PC-9 (cell line): ENCODE results near the gene MS4A6A. TPM values are rescaled to one million over a fixed set of nuclear protein-coding genes. Genes with fewer than 3 reads are reported as not detected.

Source experiments
- BruUV-seq: library from RNA; stranded (reverse); fragments of 400-500 nt; replicated peaks from 2 replicates; lab custom pipeline; 2021; lab: Mats Ljungman, UMichigan
- CTCF ChIA-PET: fragments of 300-600 bp; sonication (Branson Sonifier 250); formaldehyde crosslinking; loops from one replicate; lab custom pipeline; 2022; ENCODE audit warnings: antibody characterized with exemption; lab: Charles Lee
- POLR2A ChIA-PET: fragments of 300-600 bp; sonication (Branson Sonifier 250); formaldehyde crosslinking; loops from one replicate; lab custom pipeline; 2022; ENCODE audit warnings: antibody characterized with exemption; ENCODE audit not compliant: unreplicated experiment; lab: Charles Lee
- DNase-seq, 2 experiments: peaks; one replicate each; pipeline versions ENCODE4 v3.0.0 to v3.0.0-alpha.2; 2015 to 2022; ENCODE audit warnings: mixed read lengths in 1 of 2
- H2AFZ ChIP-seq: fragments of 200-600 bp; sonication (generic); 2 replicates; pipeline ENCODE4 v1.8.1; 2017; ENCODE audit warnings: antibody characterized with exemption
- H3F3A ChIP-seq: fragments of 200-600 bp; sonication (generic); 2 replicates; pipeline ENCODE4 v1.8.1; 2017; ENCODE audit warnings: antibody characterized with exemption, mild to moderate bottlenecking, low read depth; ENCODE audit not compliant: insufficient read depth
- H3K27ac ChIP-seq: fragments of 200-600 bp; sonication (generic); 2 replicates; pipeline ENCODE4 v1.6.1; 2016; ENCODE audit warnings: mixed run types
- H3K27me3 ChIP-seq: fragments of 200-600 bp; sonication (generic); 2 replicates; pipeline ENCODE4 v1.6.1; 2016; ENCODE audit warnings: low read depth, mixed run types; ENCODE audit not compliant: insufficient read depth
- H3K36me3 ChIP-seq: fragments of 200-600 bp; sonication (generic); 2 replicates; pipeline ENCODE4 v1.6.1; 2016; ENCODE audit warnings: low read depth, mixed run types
- H3K4me1 ChIP-seq: fragments of 200-600 bp; sonication (generic); replicated peaks from 2 replicates; pipeline ENCODE4 v1.6.1; 2016; ENCODE audit warnings: mixed run types; ENCODE audit not compliant: insufficient read depth
- H3K4me2 ChIP-seq: fragments of 200-600 bp; sonication (generic); 2 replicates; pipeline ENCODE4 v1.6.1; 2017; ENCODE audit warnings: mixed run types
- H3K4me3 ChIP-seq: fragments of 200-600 bp; sonication (generic); 2 replicates; pipeline ENCODE4 v1.6.1; 2016; ENCODE audit warnings: mixed run types
- H3K79me2 ChIP-seq: fragments of 200-600 bp; sonication (generic); 2 replicates; pipeline ENCODE4 v1.6.1; 2017; ENCODE audit warnings: low read depth, mixed run types
- H3K9me2 ChIP-seq: fragments of 200-600 bp; sonication (generic); 2 replicates; pipeline ENCODE4 v1.8.1; 2017; ENCODE audit warnings: mild to moderate bottlenecking; ENCODE audit not compliant: insufficient read depth
- H3K9me3 ChIP-seq: fragments of 200-600 bp; sonication (generic); 2 replicates; pipeline ENCODE4 v1.8.1; 2016; ENCODE audit warnings: low read depth; ENCODE audit not compliant: insufficient read depth
- H4K20me1 ChIP-seq: fragments of 200-600 bp; sonication (generic); 2 replicates; pipeline ENCODE4 v1.8.1; 2017; ENCODE audit not compliant: insufficient read depth
- EZH2 ChIP-seq: fragments of 200-600 bp; sonication (generic); IDR thresholded peaks from 2 replicates; pipeline ENCODE4 v1.8.0; 2017; ENCODE audit warnings: antibody characterized with exemption, low read depth
- intact Hi-C: fragments of 100-400 bp; cut with micrococcal nuclease; formaldehyde crosslinking; loops from one replicate; pipeline ENCODE4 v1.10.0; 2022; ENCODE audit not compliant: unreplicated experiment
- total RNA-seq: library from RNA; stranded (reverse); gene quantifications from 2 replicates; pipeline ENCODE4 v1.2.3, GENCODE V29; 2021
- TF ChIP-seq, protein P1 (sequence below): fragments of 200-600 bp; sonication (generic); conservative IDR thresholded peaks from 2 replicates; pipeline ENCODE4 v1.6.1; 2017; ENCODE audit warnings: mixed run types, antibody characterized with exemption, mild to moderate bottlenecking, moderate library complexity

The MS4A6A gene
- total RNA-seq, 1 experiment from 2014 or later, result not detected

DNA sequence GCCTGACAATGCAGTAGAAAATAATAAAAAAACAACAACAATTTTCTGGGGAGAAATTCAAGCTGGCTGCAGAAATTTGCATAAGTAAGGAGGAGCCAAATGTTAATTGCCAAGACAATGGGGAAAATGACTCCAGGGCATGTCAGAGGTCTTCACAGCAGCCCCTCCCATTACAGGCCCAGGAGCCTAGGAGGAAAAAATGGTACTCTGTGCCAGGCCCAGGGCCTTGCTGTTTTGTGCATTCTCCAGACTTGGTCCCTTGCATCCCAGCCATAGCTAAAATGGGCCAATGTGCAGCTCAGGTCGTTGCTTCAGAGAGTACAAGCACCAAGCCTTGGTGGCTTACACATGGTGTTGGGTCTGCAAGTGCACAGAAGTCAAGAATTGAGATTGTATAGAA, 49.0 kb downstream of the MS4A6A start:
- Histone ChIP-seq H3K79me2 (no peaks in the 10 kb centered on the region), H3K36me3 (no peaks in the 10 kb centered on the region), H3K4me1 (no peaks in the 10 kb centered on the region), H4K20me1 (no peaks in the 10 kb centered on the region), H3K27me3 (no peaks in the 10 kb centered on the region), H3K4me2 (no peak overlapping the region), H3K4me3 (no peak overlapping the region), H3K9me3 (no peaks in the 10 kb centered on the region), H2AFZ (no peak overlapping the region), H3F3A (no peaks in the 10 kb centered on the region), H3K9me2 (no peaks in the 10 kb centered on the region), H3K27ac (no peak overlapping the region)
- ChIA-PET POLR2A (no interaction called here), CTCF (no interaction called here)
- DNase-seq, result no peak
- intact Hi-C loops, result no loop called here
- TF ChIP-seq, protein P1, sequence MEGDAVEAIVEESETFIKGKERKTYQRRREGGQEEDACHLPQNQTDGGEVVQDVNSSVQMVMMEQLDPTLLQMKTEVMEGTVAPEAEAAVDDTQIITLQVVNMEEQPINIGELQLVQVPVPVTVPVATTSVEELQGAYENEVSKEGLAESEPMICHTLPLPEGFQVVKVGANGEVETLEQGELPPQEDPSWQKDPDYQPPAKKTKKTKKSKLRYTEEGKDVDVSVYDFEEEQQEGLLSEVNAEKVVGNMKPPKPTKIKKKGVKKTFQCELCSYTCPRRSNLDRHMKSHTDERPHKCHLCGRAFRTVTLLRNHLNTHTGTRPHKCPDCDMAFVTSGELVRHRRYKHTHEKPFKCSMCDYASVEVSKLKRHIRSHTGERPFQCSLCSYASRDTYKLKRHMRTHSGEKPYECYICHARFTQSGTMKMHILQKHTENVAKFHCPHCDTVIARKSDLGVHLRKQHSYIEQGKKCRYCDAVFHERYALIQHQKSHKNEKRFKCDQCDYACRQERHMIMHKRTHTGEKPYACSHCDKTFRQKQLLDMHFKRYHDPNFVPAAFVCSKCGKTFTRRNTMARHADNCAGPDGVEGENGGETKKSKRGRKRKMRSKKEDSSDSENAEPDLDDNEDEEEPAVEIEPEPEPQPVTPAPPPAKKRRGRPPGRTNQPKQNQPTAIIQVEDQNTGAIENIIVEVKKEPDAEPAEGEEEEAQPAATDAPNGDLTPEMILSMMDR, result no peak
- no peak for TF ChIP-seq EZH2
- BruUV-seq, result no TSS peak

DNA sequence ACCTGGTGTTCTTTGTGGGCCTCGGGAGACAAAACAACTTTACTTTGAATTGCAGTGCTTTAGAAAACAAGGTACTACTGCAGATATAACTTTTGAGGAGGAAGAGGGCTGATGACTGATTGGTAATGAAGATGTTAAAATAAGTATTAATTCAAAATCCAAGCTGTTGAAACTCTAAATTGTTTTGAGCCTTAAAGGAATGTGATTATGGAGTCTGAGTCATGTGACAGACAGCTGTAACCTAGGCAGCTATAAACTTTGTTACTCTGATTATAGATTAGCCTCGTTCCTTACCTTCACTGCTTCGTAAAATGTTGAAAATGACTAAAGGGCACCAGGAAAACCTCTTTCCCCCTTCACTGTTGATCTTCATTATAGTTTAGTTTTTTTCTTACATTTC, 51.0 kb downstream of the MS4A6A start:
- CTCF ChIA-PET, result no interaction called here

DNA sequence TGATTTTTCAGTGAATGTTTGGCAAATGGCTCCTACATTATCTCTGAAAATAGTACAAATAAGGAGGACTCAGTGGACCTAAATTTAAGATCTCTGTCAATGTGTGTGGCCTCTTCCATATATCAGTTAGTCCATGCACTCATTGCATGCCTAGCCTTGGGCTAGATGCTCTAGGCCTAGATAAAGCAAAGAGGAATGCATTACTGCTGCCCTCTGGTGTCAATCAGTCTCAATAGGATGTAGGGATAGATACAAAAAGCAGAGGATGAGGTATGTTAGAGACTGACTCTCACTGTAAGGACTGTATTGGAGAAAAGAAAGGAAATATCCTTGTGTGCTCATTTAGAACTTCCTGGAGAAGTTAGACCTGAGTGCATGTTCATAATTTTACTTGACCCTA, 52.4 kb downstream of the MS4A6A start:
- DNase-seq, result peak in 1 of 2 experiments; percentile 45
- Histone ChIP-seq H3K4me3 (no peak overlapping the region), H3K4me1 (no peaks in the 10 kb centered on the region; the same call in 1 of the 2 replicates), H3K36me3 (no peaks in the 10 kb centered on the region), H3K27me3 (no peaks in the 10 kb centered on the region), H2AFZ (no peak overlapping the region), H3K79me2 (no peaks in the 10 kb centered on the region), H3F3A (no peaks in the 10 kb centered on the region), H3K9me3 (no peaks in the 10 kb centered on the region), H4K20me1 (no peaks in the 10 kb centered on the region), H3K4me2 (no peak overlapping the region), H3K9me2 (no peaks in the 10 kb centered on the region), H3K27ac (no peak overlapping the region)
- intact Hi-C loops, result loop anchor here (1.0 kb wide), 1 partner anchor 307 kb away; no protein-coding TSS in a partner anchor
- BruUV-seq, result no TSS peak
- CTCF ChIA-PET, result no interaction called here
- POLR2A ChIA-PET, result no interaction called here
- no peak for TF ChIP-seq EZH2
- TF ChIP-seq, protein P1, result peak; percentile 56

More for the DNA sequence above, 51.0 kb downstream of the MS4A6A start:
- H3K27me3 ChIP-seq, result no peaks in the 10 kb centered on the region
- no peaks in the 10 kb centered on the region for H3K36me3 ChIP-seq
- H4K20me1 ChIP-seq, result no peaks in the 10 kb centered on the region
- no peak overlapping the region for H3K4me3 ChIP-seq
- H3K9me2 ChIP-seq, result no peaks in the 10 kb centered on the region
- H3K79me2 ChIP-seq, result no peaks in the 10 kb centered on the region
- H3K4me1 ChIP-seq, result no peaks in the 10 kb centered on the region; the same call in 1 of the 2 replicates
- no peak overlapping the region for H3K27ac ChIP-seq
- POLR2A ChIA-PET, result no interaction called here
- intact Hi-C loops, result no loop called here
- TF ChIP-seq, protein P1, result no peak
- no peak for TF ChIP-seq EZH2
- no peak for DNase-seq
- BruUV-seq, result no TSS peak
- no peak overlapping the region for H3K4me2 ChIP-seq
- no peaks in the 10 kb centered on the region for H3K9me3 ChIP-seq
- no peaks in the 10 kb centered on the region for H3F3A ChIP-seq
- no peak overlapping the region for H2AFZ ChIP-seq
